Osteoblast (primary cell): ENCODE results near the gene WDTC1. TPM values are rescaled to one million over a fixed set of nuclear protein-coding genes. Genes with fewer than 3 reads are reported as not detected.

ENCODE experiments used
- DNase-seq: peaks from one replicate; pipeline ENCODE4 v3.0.0; 2011; ENCODE audit warnings: low spot score, mixed read lengths; ENCODE audit not compliant: insufficient read length; ENCODE audit errors: missing footprints
- H2AFZ ChIP-seq: 2 replicates; pipeline ENCODE4 v1.6.0; 2011; ENCODE audit warnings: mild to moderate bottlenecking, low read length
- H3K27ac ChIP-seq: 2 replicates; pipeline ENCODE4 v1.5.1; 2011; ENCODE audit warnings: mild to moderate bottlenecking, low read depth, low read length, moderate library complexity
- H3K27me3 ChIP-seq: 2 replicates; pipeline ENCODE4 v1.6.0; 2012; ENCODE audit warnings: mild to moderate bottlenecking, control low read depth, inconsistent platforms, low read length, moderate library complexity; ENCODE audit not compliant: insufficient read depth
- H3K36me3 ChIP-seq: 2 replicates; pipeline ENCODE4 v1.5.1; 2011; ENCODE audit warnings: mild to moderate bottlenecking, low read length, control low read depth, moderate library complexity; ENCODE audit not compliant: insufficient read depth
- H3K4me1 ChIP-seq: 2 replicates; pipeline ENCODE4 v1.5.1; 2011; ENCODE audit warnings: mild to moderate bottlenecking, low read length, control low read depth, moderate library complexity; ENCODE audit not compliant: insufficient read depth
- H3K4me2 ChIP-seq: 2 replicates; pipeline ENCODE4 v1.6.0; 2011; ENCODE audit warnings: mild to moderate bottlenecking, low read length; ENCODE audit not compliant: insufficient read depth
- H3K4me3 ChIP-seq: fragments of 200-600 bp; sonication (generic); 3 replicates; pipeline ENCODE4 v1.5.1; 2012; ENCODE audit warnings: mild to moderate bottlenecking, low read length, inconsistent platforms; ENCODE audit not compliant: insufficient read depth
- H3K79me2 ChIP-seq: 2 replicates; pipeline ENCODE4 v1.6.0; 2012; ENCODE audit warnings: mild to moderate bottlenecking, low read length, control low read depth, inconsistent platforms; ENCODE audit not compliant: insufficient read depth
- H3K9me3 ChIP-seq: 2 replicates; pipeline ENCODE4 v1.5.1; 2011; ENCODE audit warnings: low read depth, low read length, control low read depth
- H4K20me1 ChIP-seq: 2 replicates; pipeline ENCODE4 v1.6.0; 2012; ENCODE audit warnings: mild to moderate bottlenecking, low read length, control low read depth; ENCODE audit not compliant: insufficient read depth
- CTCF ChIP-seq: IDR thresholded peaks from 2 replicates; pipeline ENCODE4 v1.5.1; 2011; ENCODE audit warnings: mild to moderate bottlenecking, low read depth, low read length, moderate library complexity; ENCODE audit errors: extremely low read depth
- total RNA-seq: library from RNA; depleted of rRNA; stranded (reverse); fragments of >200 nt; gene quantifications from 2 replicates; pipeline ENCODE4 v1.2.3, GENCODE V29; 2012

Gene WDTC1
- total RNA-seq, 1 donor, result 34.4 TPM

- no peaks in the 10 kb centered on the region for H3K79me2 ChIP-seq
- H3K27ac ChIP-seq, result no peak overlapping the region
- H3K9me3 ChIP-seq, result no peaks in the 10 kb centered on the region
- no peak overlapping the region for H3K4me3 ChIP-seq
- no peaks in the 10 kb centered on the region for H3K27me3 ChIP-seq
- peaks cover 11% of the 10 kb centered on the region for H3K36me3 ChIP-seq
- no peak overlapping the region for H3K4me2 ChIP-seq
- TF ChIP-seq CTCF, result no peak
- no peaks in the 10 kb centered on the region for H4K20me1 ChIP-seq
- H3K4me1 ChIP-seq, result no peaks in the 10 kb centered on the region
- DNase-seq, result no peak
- no peak overlapping the region for H2AFZ ChIP-seq
These were observed 32.7 kb downstream of the WDTC1 start for GRCh38 chr1:27267153-27267552.

GRCh38 chr1:27269276-27269675 is 34.8 kb downstream of the WDTC1 start:
- Histone ChIP-seq H3K27ac (no peak overlapping the region), H3K4me3 (no peak overlapping the region), H3K27me3 (no peaks in the 10 kb centered on the region), H3K9me3 (no peaks in the 10 kb centered on the region), H4K20me1 (no peaks in the 10 kb centered on the region), H2AFZ (no peak overlapping the region), H3K79me2 (no peaks in the 10 kb centered on the region), H3K4me2 (no peak overlapping the region), H3K36me3 (peaks cover 4% of the 10 kb centered on the region), H3K4me1 (no peaks in the 10 kb centered on the region)
- no peak for DNase-seq
- TF ChIP-seq CTCF, result no peak

GRCh38 chr1:27274204-27274603 is 39.8 kb downstream of the WDTC1 start:
- Histone ChIP-seq H3K4me3 (no peak overlapping the region), H3K4me2 (no peak overlapping the region), H3K27ac (no peak overlapping the region), H3K4me1 (no peaks in the 10 kb centered on the region), H3K79me2 (no peaks in the 10 kb centered on the region), H4K20me1 (no peaks in the 10 kb centered on the region), H3K9me3 (no peaks in the 10 kb centered on the region), H2AFZ (no peak overlapping the region), H3K36me3 (no peaks in the 10 kb centered on the region), H3K27me3 (no peaks in the 10 kb centered on the region)
- DNase-seq, result no peak
- no peak for TF ChIP-seq CTCF

GRCh38 chr1:27275696-27276095 is 41.3 kb downstream of the WDTC1 start:
- H4K20me1 ChIP-seq, result no peaks in the 10 kb centered on the region
- H3K27ac ChIP-seq, result no peak overlapping the region
- H3K9me3 ChIP-seq, result no peaks in the 10 kb centered on the region
- H3K79me2 ChIP-seq, result no peaks in the 10 kb centered on the region
- no peak for DNase-seq
- no peak overlapping the region for H2AFZ ChIP-seq
- no peaks in the 10 kb centered on the region for H3K27me3 ChIP-seq
- H3K4me2 ChIP-seq, result no peak overlapping the region
- no peak overlapping the region for H3K4me3 ChIP-seq
- TF ChIP-seq CTCF, result no peak
- H3K4me1 ChIP-seq, result no peaks in the 10 kb centered on the region
- no peaks in the 10 kb centered on the region for H3K36me3 ChIP-seq
